KOPT-K1 (cell line): ENCODE measurements around the gene FAM216A.
A peak's percentile ranks its signal among the peaks of the same experiment; 100 is the strongest.
"Not testable (repeated sequence)": the region's sequence is repeated elsewhere in the genome, so short reads cannot be mapped to it uniquely, and the experiment has no call there.

ENCODE experiments used
- H3K27ac ChIP-seq: fragments of 200-600 bp; sonication (generic); 2 replicates; pipeline ENCODE4 v1.5.1; 2016; ENCODE audit warnings: antibody characterized with exemption, mild to moderate bottlenecking, low read depth, low read length; ENCODE audit not compliant: poor library complexity, severe bottlenecking
- H3K36me3 ChIP-seq: fragments of 200-600 bp; sonication (generic); 2 replicates; pipeline ENCODE4 v1.5.1; 2017; ENCODE audit warnings: antibody characterized with exemption, mild to moderate bottlenecking, low read length, moderate library complexity; ENCODE audit not compliant: insufficient read depth
- H3K9me3 ChIP-seq: fragments of 200-600 bp; sonication (generic); 2 replicates; pipeline ENCODE4 v1.5.1; 2017; ENCODE audit warnings: antibody characterized with exemption, low read length, mild to moderate bottlenecking; ENCODE audit not compliant: insufficient read depth, poor library complexity, severe bottlenecking

FAM216A gene

GRCh38 chr12:110461189-110461588, 7.5 kb upstream of the FAM216A start:
- peaks cover 92% of the 10 kb centered on the region for H3K36me3 ChIP-seq
- H3K9me3 ChIP-seq, H3K27ac ChIP-seq: not testable (repeated sequence)

DNA sequence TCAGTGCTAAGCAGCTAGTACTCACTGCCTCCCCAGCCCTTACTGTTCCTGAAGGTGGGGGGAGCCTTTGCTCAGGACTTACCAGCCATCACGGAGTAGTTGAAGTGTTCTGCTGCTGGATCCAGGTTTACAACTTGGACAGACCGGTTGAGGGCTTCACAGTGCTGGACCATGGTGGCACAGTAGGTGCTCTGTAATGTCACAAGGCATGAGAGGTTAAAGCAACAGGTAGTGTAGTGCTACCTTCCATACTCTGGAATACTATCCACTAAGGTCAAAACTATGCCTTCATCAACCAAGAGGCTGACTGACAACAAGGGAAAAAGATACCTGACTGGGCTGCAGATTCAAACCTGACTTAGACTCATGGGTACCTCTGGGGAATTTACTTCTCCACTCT, 3.6 kb upstream of the FAM216A start:
- Histone ChIP-seq H3K36me3 (peaks cover 55% of the 10 kb centered on the region), H3K27ac (no peak overlapping the region)

DNA sequence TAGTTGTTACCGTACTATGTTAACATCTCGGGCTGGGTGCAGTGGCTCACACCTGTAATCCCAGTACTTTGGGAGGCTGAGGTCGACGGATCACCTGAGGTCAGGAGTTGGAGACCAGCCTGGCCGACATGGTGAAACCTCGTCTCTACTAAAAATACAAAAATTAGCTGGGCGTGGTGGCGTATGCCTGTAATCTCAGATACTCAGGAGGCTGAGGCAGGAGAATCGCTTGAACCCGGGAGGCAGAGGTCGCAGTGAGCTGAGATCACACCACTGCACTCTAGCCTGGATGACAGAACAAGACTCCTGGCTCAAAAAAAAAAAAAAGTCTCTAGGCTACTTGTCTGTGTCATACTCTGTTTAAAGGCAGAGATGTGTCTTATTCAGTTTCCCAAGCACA, 2.9 kb upstream of the FAM216A start:
- H3K27ac ChIP-seq, H3K9me3 ChIP-seq: not testable (repeated sequence)
- H3K36me3 ChIP-seq: peaks cover 47% of the 10 kb centered on the region

More for the DNA sequence above, 3.6 kb upstream of the FAM216A start:
- H3K9me3 ChIP-seq: no peaks in the 10 kb centered on the region

- peak overlapping the region; percentile 89 for H3K27ac ChIP-seq
- no peaks in the 10 kb centered on the region for H3K9me3 ChIP-seq
- peaks cover 38% of the 10 kb centered on the region for H3K36me3 ChIP-seq
Measured at GRCh38 chr12:110466791-110467190, 1.9 kb upstream of the FAM216A start.

- peak overlapping the region; percentile 89 for H3K27ac ChIP-seq
- no peaks in the 10 kb centered on the region for H3K9me3 ChIP-seq
- peaks cover 37% of the 10 kb centered on the region for H3K36me3 ChIP-seq
Measured at GRCh38 chr12:110467847-110468213, 815 bp upstream of the FAM216A start.

DNA sequence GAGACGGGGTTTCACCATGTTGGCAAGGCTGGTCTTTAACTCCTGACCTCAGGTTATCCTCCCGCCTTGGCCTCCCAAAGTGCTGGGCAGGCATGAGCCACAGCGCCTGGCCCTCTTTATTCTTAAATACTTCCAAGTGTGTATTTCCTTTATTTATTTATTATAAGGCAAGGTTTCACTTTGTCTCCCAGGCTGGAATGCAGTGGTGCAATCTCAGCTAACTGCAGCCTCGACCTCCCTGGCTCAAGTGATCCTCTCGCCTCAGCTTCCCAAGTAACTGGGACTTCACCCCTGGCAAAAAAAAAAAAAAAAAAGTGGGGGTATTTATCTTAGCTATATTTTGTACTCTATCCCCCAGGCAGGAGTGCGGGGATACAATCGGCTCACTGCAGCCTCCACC, 6.8 kb downstream of the FAM216A start:
- H3K36me3 ChIP-seq: peaks cover 73% of the 10 kb centered on the region
- no peak overlapping the region for H3K27ac ChIP-seq
- no peaks in the 10 kb centered on the region for H3K9me3 ChIP-seq

DNA sequence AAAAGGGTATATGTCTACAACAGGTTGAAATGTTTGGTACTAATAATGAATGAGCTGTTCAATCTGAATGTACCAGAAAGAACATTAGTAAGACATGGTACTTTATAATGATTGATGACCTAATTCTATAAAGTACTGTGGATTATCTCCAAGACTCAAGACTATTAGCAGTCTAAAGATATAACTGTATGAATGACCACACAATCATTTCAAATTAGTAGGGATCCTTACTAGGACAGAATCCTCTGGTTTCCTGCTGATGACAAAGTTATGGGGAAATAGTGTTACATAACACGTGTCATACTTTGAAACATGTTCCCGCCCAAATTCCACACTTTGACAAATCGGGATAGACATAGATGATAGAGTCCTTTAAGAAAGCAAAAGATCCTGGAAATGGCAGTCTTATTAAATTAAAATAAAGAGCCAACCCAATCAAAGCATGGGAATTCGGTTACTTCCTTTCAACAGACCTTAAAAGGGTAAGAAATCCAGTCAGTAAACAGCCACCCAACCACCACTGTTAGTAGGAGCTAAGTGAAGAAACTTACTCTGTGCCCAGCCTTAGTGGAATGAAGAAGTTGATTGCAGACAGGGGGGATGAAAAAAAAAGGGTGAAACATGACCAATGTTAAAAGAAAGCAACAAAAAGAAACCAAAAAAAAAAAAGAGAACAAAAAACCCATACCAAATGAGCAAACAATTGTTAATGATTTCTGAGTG, 30.5 kb downstream of the FAM216A start:
- Histone ChIP-seq H3K36me3 (peaks cover 58% of the 10 kb centered on the region), H3K27ac (peak overlapping the region; percentile 0), H3K9me3 (no peaks in the 10 kb centered on the region)

DNA sequence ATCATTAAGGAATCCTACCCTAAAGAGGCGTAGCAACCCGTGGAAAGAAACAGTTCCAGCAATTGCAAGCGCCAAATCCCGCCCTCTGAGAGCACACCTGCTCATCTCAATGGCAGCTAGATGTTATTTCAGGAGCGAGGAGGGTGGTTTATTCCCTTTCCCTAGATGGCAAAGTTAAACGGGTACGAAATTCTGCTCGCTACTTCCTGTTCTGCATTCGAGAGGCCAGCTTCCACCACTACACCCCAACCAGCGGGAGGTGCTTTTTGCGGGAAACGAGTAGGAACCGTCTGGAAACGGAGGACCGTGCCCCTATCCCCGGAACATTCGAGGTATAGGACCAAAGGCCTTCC, 32.7 kb downstream of the FAM216A start:
- no peaks in the 10 kb centered on the region for H3K9me3 ChIP-seq
- peaks cover 36% of the 10 kb centered on the region for H3K36me3 ChIP-seq
- H3K27ac ChIP-seq: peak overlapping the region; percentile 90

GRCh38 chr12:110501752-110502738, 33.4 kb downstream of the FAM216A start, which contains the start of the genes RAD9B and VPS29:
TSS of gene RAD9B (plus strand) at chr12:110502331. CDS start at chr12:110502338, 7 bp downstream.
TSS of gene VPS29 (minus strand) at chr12:110502111. CDS start at chr12:110502051, 60 bp downstream.
- Histone ChIP-seq H3K9me3 (no peaks in the 10 kb centered on the region), H3K27ac (peak within 1 kb of the TSS; percentile 90), H3K36me3 (peaks cover 30% of the 10 kb centered on the region)

DNA sequence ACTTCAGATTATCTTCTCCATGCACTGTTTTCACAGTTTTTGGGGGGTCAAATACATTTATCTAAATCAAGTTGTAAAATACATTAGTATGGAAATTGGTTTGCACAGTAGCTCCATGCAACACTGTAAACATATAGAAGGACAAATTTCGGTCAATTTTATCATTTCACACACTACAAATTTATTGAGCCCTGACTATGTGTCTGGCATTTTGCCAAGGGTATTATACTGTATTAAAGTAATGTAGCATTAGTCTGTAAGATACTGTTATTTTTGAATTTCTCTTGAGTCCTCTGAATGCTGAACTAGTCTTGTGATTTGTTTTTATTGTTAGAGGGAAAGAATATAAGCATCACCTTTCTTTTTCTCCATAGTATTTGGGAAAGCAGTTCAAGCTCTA, 34.8 kb downstream of the FAM216A start:
- Histone ChIP-seq H3K27ac (no peak overlapping the region), H3K36me3 (peaks cover 19% of the 10 kb centered on the region), H3K9me3 (no peaks in the 10 kb centered on the region)

GRCh38 chr12:110505332-110505731, 36.7 kb downstream of the FAM216A start:
- Histone ChIP-seq H3K9me3 (no peaks in the 10 kb centered on the region), H3K36me3 (peaks cover under 1% of the 10 kb centered on the region; the same call in 1 of the 2 replicates), H3K27ac (no peak overlapping the region)

DNA sequence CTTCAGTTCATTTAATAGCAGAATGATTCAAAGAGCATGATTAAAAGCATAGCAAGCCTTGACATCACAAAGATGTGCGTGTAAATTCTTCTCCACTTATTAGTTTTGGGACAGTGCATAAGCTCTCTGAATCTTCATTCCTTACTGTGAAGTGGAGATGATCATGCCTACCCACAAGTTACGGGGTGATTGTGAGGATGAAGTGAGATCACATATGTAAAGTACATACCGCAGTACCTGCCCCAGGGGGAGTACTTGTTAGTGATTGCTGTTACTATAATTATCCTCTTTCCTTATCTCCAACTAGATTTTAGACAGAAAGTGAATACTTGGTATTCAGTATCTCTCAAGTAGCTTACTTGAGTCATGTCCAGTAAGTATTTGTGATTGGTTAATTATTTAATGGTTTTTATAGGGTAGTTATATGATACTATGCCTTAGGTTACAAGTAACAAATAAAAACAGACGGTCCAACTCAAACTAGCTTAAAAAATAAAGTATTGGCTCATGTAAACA, 39.5 kb downstream of the FAM216A start:
- Histone ChIP-seq H3K36me3 (no peaks in the 10 kb centered on the region), H3K9me3 (no peaks in the 10 kb centered on the region), H3K27ac (no peak overlapping the region)

- Histone ChIP-seq H3K9me3 (no peaks in the 10 kb centered on the region), H3K27ac (no peak overlapping the region), H3K36me3 (no peaks in the 10 kb centered on the region)
Measured at GRCh38 chr12:110513842-110514241, 45.2 kb downstream of the FAM216A start.

DNA sequence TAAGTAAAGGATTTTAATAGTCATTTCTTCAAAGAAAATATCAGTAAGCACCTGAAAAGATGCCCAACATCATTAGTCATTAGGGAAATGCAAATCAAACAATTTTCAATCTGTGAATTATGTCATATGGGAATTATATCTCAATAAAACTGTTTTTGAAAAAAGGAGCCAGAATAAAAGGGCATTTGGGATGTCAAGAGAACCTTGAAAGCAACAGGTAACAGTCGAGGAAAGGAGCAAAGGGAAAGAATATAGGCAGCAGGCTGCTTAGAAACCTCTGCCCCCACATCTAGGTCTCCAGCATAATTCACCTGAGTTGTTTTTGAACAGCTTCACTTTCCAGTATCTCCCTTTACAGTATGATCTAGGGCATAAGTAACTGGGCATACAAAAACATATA, 45.7 kb downstream of the FAM216A start:
- Histone ChIP-seq H3K27ac (no peak overlapping the region), H3K9me3 (no peaks in the 10 kb centered on the region), H3K36me3 (no peaks in the 10 kb centered on the region)

DNA sequence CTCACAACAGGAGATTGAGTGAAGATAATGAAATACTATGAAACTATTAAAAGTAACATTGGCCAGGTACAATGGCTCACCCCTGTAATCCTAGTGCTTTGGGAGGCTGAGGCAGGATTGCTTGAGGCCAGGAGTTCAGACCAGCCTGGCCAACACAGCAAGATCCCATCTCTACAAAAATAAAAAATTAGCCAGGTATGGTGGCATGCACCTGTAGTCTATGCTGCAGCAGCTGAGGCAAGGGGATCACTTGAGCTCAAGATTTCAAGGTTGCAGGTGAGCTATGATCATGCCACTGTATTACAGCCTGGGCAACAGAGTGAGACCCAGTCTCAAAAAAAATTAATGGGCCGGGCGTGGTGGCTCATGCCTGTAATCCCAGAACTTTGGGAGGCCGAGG, 48.4 kb downstream of the FAM216A start:
- Histone ChIP-seq H3K9me3 (no peaks in the 10 kb centered on the region), H3K36me3 (no peaks in the 10 kb centered on the region)

More for the DNA sequence above, 48.4 kb downstream of the FAM216A start:
- H3K27ac ChIP-seq: no peak overlapping the region
